Panc1 (cell line): ENCODE data around the gene NAPSA. TPM values are rescaled to one million over a fixed set of nuclear protein-coding genes. Genes with fewer than 3 reads are reported as not detected.

ENCODE experiments used
- ATAC-seq: fragments of 200-7000 bp; cut with Tn5 transposase; 2 replicates; pipeline ENCODE4 v1.9.1; 2020; ENCODE audit warnings: mild to moderate bottlenecking, moderate library complexity
- BruUV-seq: library from RNA; stranded (reverse); fragments of 400-500 nt; replicated peaks from 2 replicates; lab custom pipeline; 2021; lab: Mats Ljungman, UMichigan
- CTCF ChIA-PET: fragments of 300-600 bp; sonication (Branson Sonifier 250); formaldehyde crosslinking; loops from one replicate; lab custom pipeline; 2022; ENCODE audit warnings: antibody characterized with exemption; lab: Charles Lee
- POLR2A ChIA-PET: fragments of 300-600 bp; sonication (Branson Sonifier 250); formaldehyde crosslinking; loops from one replicate; lab custom pipeline; 2022; ENCODE audit warnings: antibody characterized with exemption; lab: Charles Lee
- DNase-seq: peaks from one replicate; pipeline ENCODE4 v3.0.0-alpha.2; 2010; ENCODE audit warnings: low read depth, low spot score
- H3K27ac ChIP-seq: 2 replicates; pipeline ENCODE4 v1.5.1; 2011; ENCODE audit warnings: mild to moderate bottlenecking, low read length, inconsistent platforms
- H3K27me3 ChIP-seq: fragments of 200-500 bp; sonication (Bioruptor generic); 2 replicates; pipeline ENCODE4 v1.6.0; 2014; ENCODE audit warnings: low read length, inconsistent platforms; ENCODE audit not compliant: control insufficient read depth, insufficient read depth
- H3K36me3 ChIP-seq: fragments of 200-500 bp; sonication (Bioruptor generic); 2 replicates; pipeline ENCODE4 v1.5.1; 2014; ENCODE audit warnings: inconsistent platforms, mild to moderate bottlenecking, low read length, moderate library complexity; ENCODE audit not compliant: control insufficient read depth, insufficient read depth
- H3K4me1 ChIP-seq: 2 replicates; pipeline ENCODE4 v1.5.1; 2011; ENCODE audit warnings: inconsistent platforms, mild to moderate bottlenecking, low read length, moderate library complexity; ENCODE audit not compliant: control insufficient read depth, insufficient read depth
- H3K4me3 ChIP-seq, 2 experiments: 2 replicates each; pipeline ENCODE4 v1.5.1; 2011 to 2012; ENCODE audit warnings: low read depth in 2 of 2, low read length in 2 of 2, mild to moderate bottlenecking in 2 of 2, inconsistent platforms in 1 of 2, moderate library complexity in 1 of 2
- H3K9me3 ChIP-seq: fragments of 200-500 bp; sonication (Bioruptor generic); 2 replicates; pipeline ENCODE4 v1.5.1; 2014; ENCODE audit warnings: low read depth, mild to moderate bottlenecking, inconsistent platforms, low read length, moderate library complexity; ENCODE audit not compliant: control insufficient read depth, insufficient read depth
- CTCF ChIP-seq: fragments of 450-650 bp; IDR thresholded peaks from 2 replicates; pipeline ENCODE4 v1.5.1; 2017; ENCODE audit warnings: mild to moderate bottlenecking
- POLR2AphosphoS5 ChIP-seq: IDR thresholded peaks from 2 replicates; pipeline ENCODE4 v1.6.1; 2012; ENCODE audit warnings: mild to moderate bottlenecking, low read depth, low read length, moderate library complexity
- REST ChIP-seq, 2 experiments: IDR thresholded peaks; 2 replicates each; pipeline ENCODE4 v1.6.1; 2011 to 2012; ENCODE audit warnings: low read depth in 2 of 2, control low read depth in 1 of 2, low read length in 1 of 2, mild to moderate bottlenecking in 1 of 2, moderate library complexity in 1 of 2; ENCODE audit not compliant: insufficient read depth in 1 of 2
- SIN3A ChIP-seq: IDR thresholded peaks from 2 replicates; pipeline ENCODE4 v1.6.1; 2012; ENCODE audit warnings: low read depth, mild to moderate bottlenecking, low read length, moderate library complexity, borderline replicate concordance; ENCODE audit not compliant: insufficient read depth
- TCF7L2 ChIP-seq: IDR thresholded peaks from 2 replicates; pipeline ENCODE4 v1.6.1; 2011; ENCODE audit warnings: mild to moderate bottlenecking, low read depth, low read length, inconsistent platforms
- in situ Hi-C: cut with HindIII; loops from 2 replicates; pipeline ENCODE4 v1.10.0; 2016; ENCODE audit warnings: low sequenced_read_pairs, low pct_unique_long_range_greater_than_20kb
- intact Hi-C: fragments of 100-400 bp; cut with micrococcal nuclease; formaldehyde crosslinking; loops from one replicate; pipeline ENCODE4 v1.10.0; 2022; ENCODE audit not compliant: unreplicated experiment
- total RNA-seq: library from RNA; stranded (reverse); gene quantifications from one replicate; pipeline ENCODE4 v1.2.1, GENCODE V29; 2021; ENCODE audit not compliant: unreplicated experiment

NAPSA gene
- total RNA-seq, 1 experiment from 2014 or later = 2.5 TPM

- BruUV-seq = no TSS peak
- Histone ChIP-seq H3K4me1 (peaks cover 12% of the 10 kb centered on the region), H3K4me3 (peak overlapping the region in 1 of 2 experiments; percentile 41; a peak in 2 of 4 replicates), H3K27ac (no peak overlapping the region), H3K27me3 (no peaks in the 10 kb centered on the region), H3K9me3 (no peaks in the 10 kb centered on the region), H3K36me3 (no peaks in the 10 kb centered on the region)
- DNase-seq (no peak), ATAC-seq (peak; percentile 27)
- intact Hi-C loops (no loop called here), in situ Hi-C loops (no loop called here)
- CTCF ChIA-PET = interaction anchor here (0.5 to 1.5 kb wide), 3 partner anchors 13 to 1349 kb away, joined by 5 to 10 read pairs (median 8); no protein-coding TSS in a partner anchor
- POLR2A ChIA-PET = interaction anchor here (0.6 to 1.2 kb wide), 5 partner anchors 9 to 364 kb away, joined by 5 to 10 read pairs (median 5); no protein-coding TSS in a partner anchor
- no peak for TF ChIP-seq TCF7L2
- TF ChIP-seq REST (IDR thresholded peaks at IDR 0.05; ENCODE audit: insufficient read depth in 1 of 2, low read depth in 2 of 2, low read length in 1 of 2) = no peak
- TF ChIP-seq SIN3A = no peak
- TF ChIP-seq POLR2AphosphoS5 = no peak
- TF ChIP-seq CTCF = no peak
Measured at GRCh38 chr19:50328873-50329145, 36.6 kb downstream of the NAPSA start.

GRCh38 chr19:50328224-50328872, 37.1 kb downstream of the NAPSA start:
- H3K9me3 ChIP-seq = no peaks in the 10 kb centered on the region
- H3K27ac ChIP-seq = no peak overlapping the region
- TF ChIP-seq CTCF (peak; percentile 87), POLR2AphosphoS5 (no peak)
- intact Hi-C loops (no loop called here), in situ Hi-C loops (no loop called here)
- peak overlapping the region; percentile 41 to 42; a peak in 3 of 4 replicates for H3K4me3 ChIP-seq
- POLR2A ChIA-PET = interaction anchor here (0.6 to 1.2 kb wide), 3 partner anchors 10 to 365 kb away, joined by 5 to 10 read pairs (median 7); no protein-coding TSS in a partner anchor
- no peak for ATAC-seq
- DNase-seq = no peak
- no peaks in the 10 kb centered on the region for H3K27me3 ChIP-seq
- CTCF ChIA-PET = interaction anchor here (0.6 to 1.5 kb wide), 3 partner anchors 12 to 1350 kb away, joined by 3 to 10 read pairs (median 8); no protein-coding TSS in a partner anchor
- BruUV-seq = no TSS peak
- peaks cover 12% of the 10 kb centered on the region for H3K4me1 ChIP-seq
- no peaks in the 10 kb centered on the region for H3K36me3 ChIP-seq
